ENCODE results near the gene AFF3.

DNA sequence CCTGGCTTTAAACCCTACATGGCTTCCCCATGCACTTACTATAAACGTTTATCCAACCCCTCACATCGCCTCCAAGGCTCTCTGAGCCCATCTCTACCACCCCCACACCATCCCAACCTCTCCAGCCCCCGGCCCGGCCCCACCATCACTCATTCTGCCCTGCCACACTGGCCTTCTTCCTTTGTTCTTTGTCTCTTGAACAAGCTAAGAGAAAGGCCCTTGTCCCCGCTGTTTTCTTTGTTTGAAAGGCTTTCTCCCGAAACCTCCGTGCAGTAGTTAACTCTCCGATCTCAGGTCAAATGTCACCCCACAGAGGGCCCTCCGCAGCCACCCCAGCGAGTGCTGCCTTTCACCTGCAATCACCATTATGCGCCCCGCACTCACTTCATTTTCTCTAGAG is 100.4 kb downstream of the AFF3 start:
- TF ChIP-seq, protein P1, sequence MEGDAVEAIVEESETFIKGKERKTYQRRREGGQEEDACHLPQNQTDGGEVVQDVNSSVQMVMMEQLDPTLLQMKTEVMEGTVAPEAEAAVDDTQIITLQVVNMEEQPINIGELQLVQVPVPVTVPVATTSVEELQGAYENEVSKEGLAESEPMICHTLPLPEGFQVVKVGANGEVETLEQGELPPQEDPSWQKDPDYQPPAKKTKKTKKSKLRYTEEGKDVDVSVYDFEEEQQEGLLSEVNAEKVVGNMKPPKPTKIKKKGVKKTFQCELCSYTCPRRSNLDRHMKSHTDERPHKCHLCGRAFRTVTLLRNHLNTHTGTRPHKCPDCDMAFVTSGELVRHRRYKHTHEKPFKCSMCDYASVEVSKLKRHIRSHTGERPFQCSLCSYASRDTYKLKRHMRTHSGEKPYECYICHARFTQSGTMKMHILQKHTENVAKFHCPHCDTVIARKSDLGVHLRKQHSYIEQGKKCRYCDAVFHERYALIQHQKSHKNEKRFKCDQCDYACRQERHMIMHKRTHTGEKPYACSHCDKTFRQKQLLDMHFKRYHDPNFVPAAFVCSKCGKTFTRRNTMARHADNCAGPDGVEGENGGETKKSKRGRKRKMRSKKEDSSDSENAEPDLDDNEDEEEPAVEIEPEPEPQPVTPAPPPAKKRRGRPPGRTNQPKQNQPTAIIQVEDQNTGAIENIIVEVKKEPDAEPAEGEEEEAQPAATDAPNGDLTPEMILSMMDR (IDR thresholded peaks at IDR 0.05; ENCODE audit: extremely low read depth in 1 of 2, insufficient read depth in 1 of 2, low read depth in 1 of 2, low read length in 2 of 2): no peak
- TF ChIP-seq, protein P2, sequence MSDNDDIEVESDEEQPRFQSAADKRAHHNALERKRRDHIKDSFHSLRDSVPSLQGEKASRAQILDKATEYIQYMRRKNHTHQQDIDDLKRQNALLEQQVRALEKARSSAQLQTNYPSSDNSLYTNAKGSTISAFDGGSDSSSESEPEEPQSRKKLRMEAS (IDR thresholded peaks at IDR 0.05; ENCODE audit: insufficient read depth, insufficient read length): no peak
- no peak for TF ChIP-seq POLR2A (IDR thresholded peaks at IDR 0.05; ENCODE audit: low read depth, low read length)
- TF ChIP-seq POLR2AphosphoS5 (IDR thresholded peaks at IDR 0.05; ENCODE audit: insufficient read depth, low read depth, low read length): no peak
- no peak for TF ChIP-seq JUN (IDR thresholded peaks at IDR 0.05; ENCODE audit: borderline replicate concordance, insufficient read depth, insufficient read length, low read depth)
